Nephron progenitor cell (in vitro differentiated cells): ENCODE results near the gene CSTF3.
"Not testable (repeated sequence)": the region's sequence is repeated elsewhere in the genome, so short reads cannot be mapped to it uniquely, and the experiment has no call there.

Experiments
- DNase-seq: peaks from one replicate; pipeline ENCODE4 v3.0.0; 2021
- H3K27ac Mint-ChIP-seq: 2 replicates; pipeline ENCODE4 v1.8.0; 2021; ENCODE audit warnings: mild to moderate bottlenecking, moderate library complexity, mixed read lengths
- H3K27me3 Mint-ChIP-seq: 2 replicates; pipeline ENCODE4 v1.8.0; 2021; ENCODE audit warnings: mild to moderate bottlenecking, low read depth, mixed read lengths; ENCODE audit not compliant: poor library complexity
- H3K36me3 Mint-ChIP-seq: 2 replicates; pipeline ENCODE4 v1.8.0; 2021; ENCODE audit warnings: low read depth, mixed read lengths
- H3K4me1 Mint-ChIP-seq: 2 replicates; pipeline ENCODE4 v1.8.0; 2021; ENCODE audit warnings: mixed read lengths
- H3K4me3 Mint-ChIP-seq: 2 replicates; pipeline ENCODE4 v1.8.0; 2021; ENCODE audit warnings: mild to moderate bottlenecking, moderate library complexity, mixed read lengths
- H3K9me3 Mint-ChIP-seq: 2 replicates; pipeline ENCODE4 v1.8.0; 2021; ENCODE audit warnings: mild to moderate bottlenecking, moderate library complexity, mixed read lengths
- TF ChIP-seq, protein P1 (sequence below): fragments of 200-600 bp; sonication (generic); IDR thresholded peaks from 2 replicates; pipeline ENCODE4 v1.5.0; 2021; ENCODE audit warnings: antibody characterized with exemption

Gene CSTF3

DNA sequence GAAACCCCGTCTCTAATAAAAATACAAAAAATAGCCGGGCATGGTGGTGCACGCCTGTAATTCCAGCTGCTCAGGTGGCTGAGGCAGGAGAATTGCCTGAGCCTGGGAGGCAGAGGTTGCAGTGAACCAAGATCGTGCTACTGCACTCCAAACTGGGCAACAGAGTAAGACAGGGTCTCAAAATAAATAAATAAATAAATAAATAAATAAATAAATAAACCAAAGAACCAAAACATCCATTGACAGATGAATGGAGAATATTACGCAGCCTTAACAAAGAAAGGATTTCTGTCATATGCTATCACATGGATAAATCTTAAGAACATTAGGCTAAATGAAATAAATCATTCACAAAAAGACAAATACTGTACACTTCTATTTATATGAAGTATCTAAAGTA, 11.1 kb upstream of the CSTF3 start:
- DNase-seq: no peak
- Mint-ChIP-seq H3K27ac (no peak overlapping the region), H3K36me3 (peaks cover 5% of the 10 kb centered on the region), H3K27me3 (peaks cover 3% of the 10 kb centered on the region), H3K4me1 (no peaks in the 10 kb centered on the region), H3K9me3 (peaks cover 6% of the 10 kb centered on the region), H3K4me3 (no peak overlapping the region)
- TF ChIP-seq, protein P1, sequence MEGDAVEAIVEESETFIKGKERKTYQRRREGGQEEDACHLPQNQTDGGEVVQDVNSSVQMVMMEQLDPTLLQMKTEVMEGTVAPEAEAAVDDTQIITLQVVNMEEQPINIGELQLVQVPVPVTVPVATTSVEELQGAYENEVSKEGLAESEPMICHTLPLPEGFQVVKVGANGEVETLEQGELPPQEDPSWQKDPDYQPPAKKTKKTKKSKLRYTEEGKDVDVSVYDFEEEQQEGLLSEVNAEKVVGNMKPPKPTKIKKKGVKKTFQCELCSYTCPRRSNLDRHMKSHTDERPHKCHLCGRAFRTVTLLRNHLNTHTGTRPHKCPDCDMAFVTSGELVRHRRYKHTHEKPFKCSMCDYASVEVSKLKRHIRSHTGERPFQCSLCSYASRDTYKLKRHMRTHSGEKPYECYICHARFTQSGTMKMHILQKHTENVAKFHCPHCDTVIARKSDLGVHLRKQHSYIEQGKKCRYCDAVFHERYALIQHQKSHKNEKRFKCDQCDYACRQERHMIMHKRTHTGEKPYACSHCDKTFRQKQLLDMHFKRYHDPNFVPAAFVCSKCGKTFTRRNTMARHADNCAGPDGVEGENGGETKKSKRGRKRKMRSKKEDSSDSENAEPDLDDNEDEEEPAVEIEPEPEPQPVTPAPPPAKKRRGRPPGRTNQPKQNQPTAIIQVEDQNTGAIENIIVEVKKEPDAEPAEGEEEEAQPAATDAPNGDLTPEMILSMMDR: no peak

DNA sequence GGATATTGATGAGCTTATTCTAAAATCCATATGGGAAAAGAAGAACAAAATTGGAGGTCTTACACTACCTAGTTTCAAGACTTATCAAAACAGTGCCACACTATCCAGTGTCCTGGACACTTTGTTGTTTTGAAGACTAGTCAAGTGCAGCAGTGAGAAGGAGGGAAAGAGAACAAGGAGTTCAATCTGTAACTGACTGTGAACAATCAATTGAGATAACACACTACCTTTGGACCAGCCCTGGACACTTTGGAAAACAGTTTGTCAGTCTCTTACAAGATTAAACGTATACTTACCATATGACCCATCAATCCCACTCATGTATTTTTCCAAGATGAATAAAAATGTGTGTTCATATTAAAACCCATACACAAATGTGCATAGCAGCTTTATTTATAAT, 10.0 kb upstream of the CSTF3 start:
- H3K27ac Mint-ChIP-seq: no peak overlapping the region
- TF ChIP-seq, protein P1: no peak

DNA sequence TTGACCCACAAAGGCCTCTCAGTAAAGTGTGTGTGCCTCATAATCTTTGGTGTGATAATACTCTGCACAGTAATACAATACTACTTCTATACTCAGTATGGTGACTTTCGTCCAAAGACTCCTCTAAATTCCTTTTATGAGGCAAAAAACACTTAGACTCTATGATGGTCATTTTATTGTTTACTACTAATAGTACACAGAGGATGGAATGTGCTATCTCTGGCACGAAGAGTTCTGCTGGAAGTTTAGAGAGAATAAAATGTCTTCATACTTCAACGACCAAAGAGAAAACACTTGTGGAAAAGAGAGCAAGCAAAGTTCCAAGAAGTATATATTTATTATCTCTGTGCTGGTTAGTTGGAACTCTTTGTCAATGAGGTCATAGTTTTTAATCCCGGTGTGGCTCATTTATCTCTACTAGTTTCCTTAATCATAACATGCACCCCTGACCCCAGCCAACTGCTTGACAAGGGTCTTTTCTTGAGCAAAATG, 7.5 kb upstream of the CSTF3 start:
- Mint-ChIP-seq H3K4me3 (no peak overlapping the region), H3K9me3 (no peaks in the 10 kb centered on the region), H3K36me3 (no peaks in the 10 kb centered on the region), H3K4me1 (no peaks in the 10 kb centered on the region), H3K27me3 (peaks cover 3% of the 10 kb centered on the region), H3K27ac (no peak overlapping the region)
- TF ChIP-seq, protein P1: no peak
- no peak for DNase-seq

More for the DNA sequence above, 10.0 kb upstream of the CSTF3 start:
- Mint-ChIP-seq H3K4me1 (no peaks in the 10 kb centered on the region), H3K9me3 (peaks cover 6% of the 10 kb centered on the region), H3K27me3 (peaks cover 3% of the 10 kb centered on the region), H3K4me3 (no peak overlapping the region), H3K36me3 (peaks cover 5% of the 10 kb centered on the region)
- no peak for DNase-seq

DNA sequence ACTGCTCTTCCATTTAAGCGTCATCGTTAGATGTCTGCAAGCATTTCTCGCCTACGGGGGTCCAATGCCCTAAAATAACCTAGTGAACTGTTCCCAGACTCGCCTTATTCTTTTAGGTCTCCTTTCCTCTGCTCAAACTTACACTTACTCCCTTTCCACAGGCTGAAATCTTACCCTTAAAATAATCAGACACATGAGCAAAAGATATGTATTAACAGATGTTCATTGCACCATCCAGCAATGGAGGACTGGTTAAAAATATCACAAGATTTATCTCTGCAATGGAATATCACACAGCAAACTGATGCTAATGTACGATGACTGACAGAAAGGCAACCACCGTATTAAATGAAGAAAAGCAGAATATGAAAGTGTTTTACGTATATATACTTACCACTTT, 1.6 kb upstream of the CSTF3 start:
- DNase-seq: no peak
- TF ChIP-seq, protein P1: no peak
- Mint-ChIP-seq H3K27ac (no peak overlapping the region), H3K9me3 (peaks cover 28% of the 10 kb centered on the region), H3K36me3 (peaks cover 39% of the 10 kb centered on the region), H3K4me3 (peak overlapping the region; percentile 46), H3K4me1 (peaks cover 38% of the 10 kb centered on the region), H3K27me3 (no peaks in the 10 kb centered on the region)

DNA sequence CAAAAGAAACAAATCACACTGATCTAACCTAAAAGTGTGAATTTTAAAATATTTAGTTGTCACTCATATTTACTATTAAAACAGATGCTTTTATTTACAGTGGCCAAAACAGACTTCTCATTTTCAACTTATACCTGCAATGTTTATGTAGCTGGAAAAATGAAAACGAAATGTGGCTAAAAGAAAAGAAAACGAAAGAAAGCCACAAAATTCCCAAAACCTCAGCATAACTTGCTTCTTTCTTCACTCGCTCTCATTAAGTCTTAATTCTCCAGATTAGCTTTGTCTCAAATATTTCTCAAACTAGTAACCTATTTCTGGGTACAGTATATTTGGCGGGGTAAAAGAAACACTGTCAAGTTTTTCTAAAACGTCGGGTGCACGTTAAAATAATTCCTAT, 693 bp downstream of the CSTF3 start:
- TF ChIP-seq, protein P1: no peak
- peaks cover 49% of the 10 kb centered on the region for H3K9me3 Mint-ChIP-seq
- H3K4me1 Mint-ChIP-seq: peaks cover 40% of the 10 kb centered on the region
- DNase-seq: no peak
- H3K27ac Mint-ChIP-seq: peak overlapping the region; percentile 99
- H3K27me3 Mint-ChIP-seq: no peaks in the 10 kb centered on the region
- H3K36me3 Mint-ChIP-seq: peaks cover 62% of the 10 kb centered on the region
- peak overlapping the region; percentile 98 for H3K4me3 Mint-ChIP-seq

DNA sequence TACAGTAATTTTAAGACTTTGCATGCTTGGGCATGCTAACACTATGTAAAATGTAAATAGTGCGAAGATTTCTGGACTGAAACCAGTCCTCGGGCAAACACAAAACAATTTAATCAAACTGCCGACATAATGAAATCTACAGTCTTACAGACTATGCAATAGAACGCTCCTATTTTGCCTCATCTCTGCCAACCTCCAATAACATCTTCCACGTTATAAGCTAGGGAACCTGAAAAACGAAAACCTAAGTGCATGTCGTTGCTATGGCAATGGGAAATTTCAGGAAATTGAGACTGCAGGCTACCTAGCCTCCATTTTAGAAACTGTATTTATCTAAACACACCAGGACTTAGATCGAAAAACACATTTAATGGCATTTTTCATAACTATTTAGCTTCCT, 1.1 kb downstream of the CSTF3 start:
- Mint-ChIP-seq H3K4me3 (peak overlapping the region; percentile 98), H3K9me3 (peaks cover 53% of the 10 kb centered on the region), H3K4me1 (peaks cover 40% of the 10 kb centered on the region), H3K36me3 (peaks cover 66% of the 10 kb centered on the region), H3K27me3 (no peaks in the 10 kb centered on the region), H3K27ac (peak overlapping the region; percentile 99)
- TF ChIP-seq, protein P1: no peak
- no peak for DNase-seq

DNA sequence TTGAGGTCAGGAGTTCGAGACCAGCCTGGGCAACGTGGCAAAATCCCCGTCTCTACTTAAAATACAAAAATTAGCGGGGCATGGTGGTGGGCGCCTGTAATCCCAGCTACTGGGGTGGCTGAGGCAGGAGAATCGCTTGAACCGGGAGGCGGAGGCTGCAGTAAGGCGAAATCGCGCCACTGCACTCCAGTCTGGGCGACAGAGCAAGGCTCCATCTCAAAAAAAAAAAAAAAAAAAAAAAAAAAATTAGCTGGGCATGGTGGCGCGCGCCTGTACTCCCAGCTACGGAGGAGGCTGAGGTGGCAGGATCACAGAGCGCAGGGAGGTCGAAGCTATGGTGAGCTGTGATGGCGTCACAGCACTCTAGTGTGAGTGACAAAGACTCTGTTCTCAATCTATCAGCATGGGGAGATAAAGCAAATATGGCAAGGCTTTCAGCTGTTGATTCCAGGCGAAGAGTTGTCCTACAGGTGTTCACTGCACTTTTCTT, 1.9 kb downstream of the CSTF3 start:
- Mint-ChIP-seq H3K4me3 (peak overlapping the region; percentile 98), H3K9me3 (peaks cover 60% of the 10 kb centered on the region), H3K4me1 (peaks cover 40% of the 10 kb centered on the region), H3K36me3 (peaks cover 73% of the 10 kb centered on the region), H3K27ac (peak overlapping the region; percentile 68)
- DNase-seq, H3K27me3 Mint-ChIP-seq: not testable (repeated sequence)
